Measurements from ENCODE around the gene ARID4A. TPM values are rescaled to one million over a fixed set of nuclear protein-coding genes. Genes with fewer than 3 reads are reported as not detected.

ARID4A gene
- total and polyA plus RNA-seq, 9 of the 15 experiments (the other 6 are each of a cell fraction or from before 2014, with no cell fraction given) = 2.4 to 11.5 (median 8.7) TPM

- peak in 1 of 2 experiments; percentile 54; a peak in 2 of 4 replicates for TF ChIP-seq TBL1XR1 (IDR thresholded peaks at IDR 0.05; ENCODE audit: low read length in 2 of 2)
- TF ChIP-seq RBFOX2 (IDR thresholded peaks at IDR 0.05; ENCODE audit: low read depth, low read length) = no peak
- peak; percentile 91 for TF ChIP-seq ATF3 (IDR thresholded peaks at IDR 0.05)
- TF ChIP-seq ATF3 (CRISPR knock-in tag; conservative IDR thresholded peaks at IDR 0.05) = no peak
- TF ChIP-seq HMBOX1 (IDR thresholded peaks at IDR 0.05) = peak; percentile 65
- no peak for TF ChIP-seq ZNF280B (CRISPR knock-in tag; IDR thresholded peaks at IDR 0.05)
- TF ChIP-seq HDAC2 (IDR thresholded peaks at IDR 0.05) = 0 out of 2 replicates have a peak, but pooled peaks have one; percentile 50
- TF ChIP-seq SMARCE1 (IDR thresholded peaks at IDR 0.05) = 0 out of 2 replicates have a peak, but pooled peaks have one; percentile 50
- TF ChIP-seq TSC22D4 (tag; IDR thresholded peaks at IDR 0.05) = no peak
- TF ChIP-seq BHLHE40 (IDR thresholded peaks at IDR 0.05; ENCODE audit: low read length) = no peak
- TF ChIP-seq LCOR (CRISPR knock-in tag; IDR thresholded peaks at IDR 0.05) = 0 out of 2 replicates have a peak, but pooled peaks have one; percentile 20
- TF ChIP-seq CEBPB (tag; IDR thresholded peaks at IDR 0.05) = no peak
- peak; percentile 21 for TF ChIP-seq NEUROD1 (IDR thresholded peaks at IDR 0.05; ENCODE audit: borderline replicate concordance, low read depth, low read length, partially characterized antibody)
- no peak for TF ChIP-seq RNF219 (CRISPR knock-in tag; IDR thresholded peaks at IDR 0.05)
- TF ChIP-seq CBFA2T2 (conservative IDR thresholded peaks at IDR 0.05) = peak; percentile 33; the same call in 1 of the 2 replicates
- TF ChIP-seq RNF2 (IDR thresholded peaks at IDR 0.05) = no peak
- no peak for TF ChIP-seq ZNF764 (CRISPR knock-in tag; IDR thresholded peaks at IDR 0.05; ENCODE audit: low read depth)
- no peak for TF ChIP-seq BMI1 (IDR thresholded peaks at IDR 0.05; ENCODE audit: low read length)
- TF ChIP-seq EP300 (IDR thresholded peaks at IDR 0.05; ENCODE audit: low read length) = peak; percentile 52; the same call in 1 of the 2 replicates
- 0 out of 2 replicates have a peak, but pooled peaks have one; percentile 59 for TF ChIP-seq ZNF175 (CRISPR knock-in tag; IDR thresholded peaks at IDR 0.05; ENCODE audit: low read depth)
- no peak for TF ChIP-seq ZSCAN32 (CRISPR knock-in tag; IDR thresholded peaks at IDR 0.05)
- peak; percentile 88 for TF ChIP-seq PKNOX1 (IDR thresholded peaks at IDR 0.05)
- no peak for TF ChIP-seq FOXK1 (CRISPR knock-in tag; IDR thresholded peaks at IDR 0.05; ENCODE audit: borderline replicate concordance)
These were observed 17.2 kb upstream of the ARID4A start (continued) for GRCh38 chr14:58280954-58281787.
